GM19025 (cell line): ENCODE results near the gene NPBWR2.

Experiments
- ATAC-seq: cut with Tn5 transposase; IDR thresholded peaks from one replicate; pipeline ENCODE4 v1.9.1; 2021; ENCODE audit warnings: mild to moderate bottlenecking, low read depth, moderate library complexity; ENCODE audit not compliant: unreplicated experiment

Gene NPBWR2

GRCh38 chr20:64105846-64106434, 1.4 kb downstream of the NPBWR2 start:
- no peak for ATAC-seq

- no peak for ATAC-seq
Observed at GRCh38 chr20:64104667-64105451, 2.5 kb downstream of the NPBWR2 start.

GRCh38 chr20:64103871-64104666, 3.3 kb downstream of the NPBWR2 start:
- ATAC-seq: no peak

- no peak for ATAC-seq
Observed at GRCh38 chr20:64102647-64103354, 4.6 kb downstream of the NPBWR2 start.

GRCh38 chr20:64101731-64102621, 5.4 kb downstream of the NPBWR2 start:
- no peak for ATAC-seq

GRCh38 chr20:64100946-64101688, 6.2 kb downstream of the NPBWR2 start:
- ATAC-seq: no peak

- ATAC-seq: no peak
Observed at GRCh38 chr20:64100566-64100888, 6.8 kb downstream of the NPBWR2 start.

GRCh38 chr20:64099880-64100565, 7.3 kb downstream of the NPBWR2 start:
- no peak for ATAC-seq

- ATAC-seq: no peak
Observed at GRCh38 chr20:64099086-64099786, 8.1 kb downstream of the NPBWR2 start.

- no peak for ATAC-seq
Observed at GRCh38 chr20:64098471-64099013, 8.8 kb downstream of the NPBWR2 start.

GRCh38 chr20:64096535-64096934, 10.8 kb downstream of the NPBWR2 start:
- ATAC-seq: no peak

GRCh38 chr20:64095927-64096326, 11.4 kb downstream of the NPBWR2 start:
- ATAC-seq: no peak

- no peak for ATAC-seq
Observed at GRCh38 chr20:64095455-64095854, 11.9 kb downstream of the NPBWR2 start.

- no peak for ATAC-seq
Observed at GRCh38 chr20:64093013-64093503, 14.3 kb downstream of the NPBWR2 start.

- ATAC-seq: no peak
Observed at GRCh38 chr20:64092258-64093012, 14.9 kb downstream of the NPBWR2 start.

- ATAC-seq: no peak
Observed at GRCh38 chr20:64091770-64092169, 15.6 kb downstream of the NPBWR2 start.

- ATAC-seq: no peak
Observed at GRCh38 chr20:64091340-64091739, 16.0 kb downstream of the NPBWR2 start.
